ENCODE results near the gene ZBTB16.
A peak's percentile ranks its signal among the peaks of the same experiment; 100 is the strongest.

The ZBTB16 gene

DNA sequence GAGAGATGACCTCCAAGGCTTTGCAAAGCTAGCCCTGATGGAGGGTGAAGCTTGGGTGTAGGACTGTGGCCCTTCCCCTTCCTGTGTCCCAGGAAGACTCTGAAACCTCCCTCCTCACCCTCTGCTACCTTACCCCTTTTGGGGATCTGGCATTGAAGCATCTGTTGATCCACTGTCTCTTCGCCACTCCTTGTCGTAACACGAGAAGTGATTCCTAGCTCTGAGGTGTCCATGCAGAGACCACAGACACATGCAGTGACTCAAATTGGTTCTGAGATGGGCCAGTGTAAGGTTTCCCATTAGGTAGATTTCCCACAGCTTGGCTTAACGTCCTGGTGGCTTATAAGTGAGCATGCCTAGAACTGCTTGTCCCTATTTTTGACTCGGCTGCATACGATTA lies 101.4 kb downstream of the ZBTB16 start:
- H3K27me3 Mint-ChIP-seq (ENCODE audit: low read depth, poor library complexity): peaks cover 9% of the 10 kb centered on the region
- peak overlapping the region; percentile 88 for H3K27ac Mint-ChIP-seq
- H3K4me3 Mint-ChIP-seq: no peak overlapping the region
- H3K36me3 Mint-ChIP-seq (ENCODE audit: low read depth): peaks cover 5% of the 10 kb centered on the region
- TF ChIP-seq, protein P1, sequence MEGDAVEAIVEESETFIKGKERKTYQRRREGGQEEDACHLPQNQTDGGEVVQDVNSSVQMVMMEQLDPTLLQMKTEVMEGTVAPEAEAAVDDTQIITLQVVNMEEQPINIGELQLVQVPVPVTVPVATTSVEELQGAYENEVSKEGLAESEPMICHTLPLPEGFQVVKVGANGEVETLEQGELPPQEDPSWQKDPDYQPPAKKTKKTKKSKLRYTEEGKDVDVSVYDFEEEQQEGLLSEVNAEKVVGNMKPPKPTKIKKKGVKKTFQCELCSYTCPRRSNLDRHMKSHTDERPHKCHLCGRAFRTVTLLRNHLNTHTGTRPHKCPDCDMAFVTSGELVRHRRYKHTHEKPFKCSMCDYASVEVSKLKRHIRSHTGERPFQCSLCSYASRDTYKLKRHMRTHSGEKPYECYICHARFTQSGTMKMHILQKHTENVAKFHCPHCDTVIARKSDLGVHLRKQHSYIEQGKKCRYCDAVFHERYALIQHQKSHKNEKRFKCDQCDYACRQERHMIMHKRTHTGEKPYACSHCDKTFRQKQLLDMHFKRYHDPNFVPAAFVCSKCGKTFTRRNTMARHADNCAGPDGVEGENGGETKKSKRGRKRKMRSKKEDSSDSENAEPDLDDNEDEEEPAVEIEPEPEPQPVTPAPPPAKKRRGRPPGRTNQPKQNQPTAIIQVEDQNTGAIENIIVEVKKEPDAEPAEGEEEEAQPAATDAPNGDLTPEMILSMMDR (IDR thresholded peaks at IDR 0.05): no peak
- H3K4me1 Mint-ChIP-seq: peaks cover 84% of the 10 kb centered on the region
- no peak for DNase-seq
- no peaks in the 10 kb centered on the region for H3K9me3 Mint-ChIP-seq

DNA sequence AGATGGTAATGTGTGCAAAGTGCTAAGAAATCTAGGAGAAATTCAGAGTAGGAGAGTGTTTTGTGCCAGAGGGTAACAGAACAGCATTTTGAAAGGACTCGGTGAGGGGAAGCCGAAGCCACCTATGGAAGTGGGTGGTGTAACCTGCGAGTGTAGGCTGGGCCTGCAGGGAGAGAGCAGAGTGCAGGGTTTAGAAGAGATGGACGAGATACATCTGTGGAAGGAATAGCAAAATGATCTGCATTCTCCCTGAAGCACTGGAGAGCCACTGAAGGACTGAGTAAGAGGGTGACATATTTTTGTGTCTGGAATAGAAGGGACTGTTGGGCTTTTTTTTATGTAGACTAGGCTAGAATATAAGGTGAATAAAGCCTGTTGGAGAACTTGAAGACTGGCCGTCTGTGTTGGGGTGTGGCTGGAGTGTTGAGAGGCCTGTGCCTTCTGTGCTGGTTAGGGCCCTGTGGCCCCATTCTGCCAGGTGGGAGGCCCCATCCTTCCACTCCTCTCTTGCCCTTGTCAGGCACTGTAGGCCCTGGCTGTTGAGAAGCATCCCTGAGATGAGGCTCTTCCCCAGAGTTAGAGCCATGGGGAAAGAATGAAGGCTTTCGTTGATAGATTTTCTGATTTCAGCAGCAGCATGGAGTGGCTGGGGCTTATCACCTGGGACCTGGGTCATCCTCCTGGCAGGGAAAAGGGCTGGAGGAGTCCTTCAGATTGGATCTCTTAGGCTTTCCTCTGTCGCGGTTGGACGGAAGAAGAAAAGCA lies 102.2 kb downstream of the ZBTB16 start:
- H3K36me3 Mint-ChIP-seq (ENCODE audit: low read depth): peaks cover 5% of the 10 kb centered on the region
- no peak overlapping the region for H3K4me3 Mint-ChIP-seq
- TF ChIP-seq, protein P1 (IDR thresholded peaks at IDR 0.05): no peak
- peaks cover 8% of the 10 kb centered on the region for H3K27me3 Mint-ChIP-seq (ENCODE audit: low read depth, poor library complexity)
- H3K27ac Mint-ChIP-seq: peak overlapping the region; percentile 86
- H3K4me1 Mint-ChIP-seq: peaks cover 92% of the 10 kb centered on the region
- H3K9me3 Mint-ChIP-seq: no peaks in the 10 kb centered on the region
- DNase-seq: no peak

DNA sequence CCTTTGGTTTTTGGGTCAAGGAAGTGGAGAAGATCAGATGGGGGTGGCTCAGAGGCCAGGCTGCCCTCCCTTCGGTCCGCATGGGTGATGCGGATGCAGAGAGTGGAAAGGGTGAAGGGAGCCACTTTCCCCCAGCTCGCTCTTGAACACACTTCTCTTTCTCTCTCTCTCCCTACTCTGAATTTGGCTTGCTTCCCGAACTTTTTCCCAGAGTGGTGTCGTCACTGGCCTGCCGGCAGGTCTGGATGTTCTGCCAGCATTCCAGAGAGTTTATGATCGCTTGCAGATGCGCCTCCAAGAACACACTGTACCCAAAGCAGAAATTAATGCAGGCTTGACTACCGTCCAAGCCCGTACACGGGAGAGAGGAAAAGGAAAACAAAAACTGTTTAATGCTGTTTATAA lies 103.2 kb downstream of the ZBTB16 start:
- Mint-ChIP-seq H3K27ac (peak overlapping the region; percentile 82), H3K36me3 (ENCODE audit: low read depth) (peaks cover 1% of the 10 kb centered on the region), H3K4me3 (no peak overlapping the region), H3K27me3 (ENCODE audit: low read depth, poor library complexity) (peaks cover 5% of the 10 kb centered on the region), H3K9me3 (no peaks in the 10 kb centered on the region), H3K4me1 (peaks cover 98% of the 10 kb centered on the region)
- peak; percentile 27 for DNase-seq
- TF ChIP-seq, protein P1 (IDR thresholded peaks at IDR 0.05): no peak

DNA sequence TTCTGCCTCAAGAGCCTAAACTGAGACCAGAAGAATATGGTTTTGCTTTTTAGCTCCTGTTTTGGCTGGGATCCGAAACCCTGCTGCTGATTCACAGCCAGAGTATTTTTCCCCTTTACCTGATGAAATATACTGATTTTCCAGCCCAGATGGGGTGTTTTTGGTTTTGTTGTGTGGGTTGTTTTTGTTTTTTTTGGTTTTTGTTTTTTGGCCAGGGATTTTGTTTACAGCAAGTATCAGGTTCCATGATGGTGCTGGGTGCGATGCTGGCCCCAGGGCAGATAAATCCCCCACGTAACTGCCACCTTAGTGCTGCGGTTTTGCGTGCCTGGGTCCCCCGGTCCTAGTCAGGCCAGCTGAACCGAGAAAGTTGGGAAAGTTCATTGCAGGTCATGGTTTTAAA lies 103.7 kb downstream of the ZBTB16 start:
- peak overlapping the region; percentile 28 for H3K4me3 Mint-ChIP-seq
- peak overlapping the region; percentile 80 for H3K27ac Mint-ChIP-seq
- H3K9me3 Mint-ChIP-seq: no peaks in the 10 kb centered on the region
- peaks cover 98% of the 10 kb centered on the region for H3K4me1 Mint-ChIP-seq
- TF ChIP-seq, protein P1 (IDR thresholded peaks at IDR 0.05): no peak
- H3K27me3 Mint-ChIP-seq (ENCODE audit: low read depth, poor library complexity): peaks cover 5% of the 10 kb centered on the region
- DNase-seq: no peak
- H3K36me3 Mint-ChIP-seq (ENCODE audit: low read depth): no peaks in the 10 kb centered on the region

DNA sequence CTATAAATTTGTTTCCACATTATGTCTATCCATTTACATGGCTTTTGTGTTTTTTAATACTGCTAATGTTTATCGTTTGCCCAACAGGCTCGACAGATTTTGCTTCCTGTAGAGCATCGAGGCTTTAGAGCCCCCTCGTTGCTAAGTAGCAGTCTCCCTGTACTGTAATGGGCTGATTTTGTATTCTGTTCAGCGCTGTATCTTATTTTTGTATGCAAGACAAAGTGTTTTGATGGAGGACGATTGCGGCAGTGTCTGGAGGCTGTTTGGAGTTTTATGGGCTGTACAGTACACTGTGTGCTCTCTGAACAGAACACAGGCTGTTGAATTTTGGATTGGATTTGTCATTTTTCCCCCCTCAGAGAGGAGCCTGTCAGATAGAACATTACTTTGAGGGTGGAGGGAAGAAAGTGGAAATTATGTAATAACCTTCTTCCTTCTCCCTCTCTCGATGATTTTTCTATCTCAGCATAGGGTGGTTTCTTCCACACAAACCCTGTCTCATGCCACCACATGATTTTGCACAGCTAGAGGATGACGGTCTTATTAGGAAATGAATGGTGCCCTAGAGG lies 104.4 kb downstream of the ZBTB16 start:
- H3K4me1 Mint-ChIP-seq: peaks cover 99% of the 10 kb centered on the region
- H3K4me3 Mint-ChIP-seq: peak overlapping the region; percentile 29
- no peak for DNase-seq
- H3K27me3 Mint-ChIP-seq (ENCODE audit: low read depth, poor library complexity): peaks cover 5% of the 10 kb centered on the region
- no peaks in the 10 kb centered on the region for H3K9me3 Mint-ChIP-seq
- TF ChIP-seq, protein P1 (IDR thresholded peaks at IDR 0.05): no peak
- no peaks in the 10 kb centered on the region for H3K36me3 Mint-ChIP-seq (ENCODE audit: low read depth)
- H3K27ac Mint-ChIP-seq: peak overlapping the region; percentile 80

DNA sequence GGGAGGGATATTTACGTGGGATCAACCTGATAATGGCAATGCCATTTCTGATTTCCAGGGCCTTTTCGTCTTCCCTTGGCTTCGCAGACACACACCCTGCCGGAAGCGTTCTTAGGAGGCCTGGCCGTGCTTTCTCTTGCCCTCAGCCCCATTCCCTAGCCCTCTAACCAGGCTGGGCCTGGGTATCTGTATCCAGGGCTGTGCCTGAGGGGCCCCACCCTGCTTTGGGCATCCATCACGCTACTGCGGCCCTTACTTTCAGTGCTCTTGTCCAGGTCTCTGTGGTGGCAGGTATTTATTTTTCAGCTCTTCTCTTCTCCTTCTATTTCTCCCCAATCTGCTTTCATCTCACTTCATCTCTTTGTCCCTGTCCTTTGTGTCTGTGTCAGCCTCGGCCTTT lies 105.0 kb downstream of the ZBTB16 start:
- H3K9me3 Mint-ChIP-seq: no peaks in the 10 kb centered on the region
- H3K4me3 Mint-ChIP-seq: no peak overlapping the region
- peak overlapping the region; percentile 4 for H3K27ac Mint-ChIP-seq
- peaks cover 5% of the 10 kb centered on the region for H3K27me3 Mint-ChIP-seq (ENCODE audit: low read depth, poor library complexity)
- H3K36me3 Mint-ChIP-seq (ENCODE audit: low read depth): no peaks in the 10 kb centered on the region
- peaks cover 99% of the 10 kb centered on the region for H3K4me1 Mint-ChIP-seq
- DNase-seq: no peak
- TF ChIP-seq, protein P1 (IDR thresholded peaks at IDR 0.05): no peak
